Measurements from ENCODE around the gene GUCY1A1.

The GUCY1A1 gene

GRCh38 chr4:155684423-155684822, 17.8 kb downstream of the GUCY1A1 start:
- DNase-seq (ENCODE audit: low spot score) = no peak
- no peak for TF ChIP-seq CTCF (IDR thresholded peaks at IDR 0.05; ENCODE audit: extremely low read depth, missing control alignments)

GRCh38 chr4:155684892-155685541, 18.4 kb downstream of the GUCY1A1 start:
- TF ChIP-seq CTCF (IDR thresholded peaks at IDR 0.05; ENCODE audit: extremely low read depth, missing control alignments) = no peak
- DNase-seq (ENCODE audit: low spot score) = no peak

- no peak for DNase-seq (ENCODE audit: low spot score)
These were observed 20.8 kb downstream of the GUCY1A1 start for GRCh38 chr4:155687380-155687982.

GRCh38 chr4:155688211-155688610, 21.6 kb downstream of the GUCY1A1 start:
- TF ChIP-seq CTCF (IDR thresholded peaks at IDR 0.05; ENCODE audit: extremely low read depth, missing control alignments) = no peak
- no peak for DNase-seq (ENCODE audit: low spot score)

More at GRCh38 chr4:155687380-155687982, 20.8 kb downstream of the GUCY1A1 start:
- TF ChIP-seq CTCF (IDR thresholded peaks at IDR 0.05; ENCODE audit: extremely low read depth, missing control alignments) = no peak

- no peak for TF ChIP-seq CTCF (IDR thresholded peaks at IDR 0.05; ENCODE audit: extremely low read depth, missing control alignments)
- DNase-seq (ENCODE audit: low spot score) = no peak
These were observed 22.2 kb downstream of the GUCY1A1 start for GRCh38 chr4:155688860-155689259.

GRCh38 chr4:155690044-155690837, 23.6 kb downstream of the GUCY1A1 start:
- DNase-seq (ENCODE audit: low spot score) = no peak
- no peak for TF ChIP-seq CTCF (IDR thresholded peaks at IDR 0.05; ENCODE audit: extremely low read depth, missing control alignments)

- no peak for DNase-seq (ENCODE audit: low spot score)
- TF ChIP-seq CTCF (IDR thresholded peaks at IDR 0.05; ENCODE audit: extremely low read depth, missing control alignments) = no peak
These were observed 25.7 kb downstream of the GUCY1A1 start for GRCh38 chr4:155692361-155692760.
